Stimulated activated CD4-positive, alpha-beta T cell treated with anti-CD3 and anti-CD28 coated beads, Interleukin-15, amount 100 ng/mL, for 48 hours (primary cell): ENCODE measurements around the gene OR5K1.

Experiments
- DNase-seq, 2 donors: peaks; one replicate each; pipeline ENCODE4 v3.0.0-alpha.2; 2020; ENCODE audit warnings: low read depth in 2 of 2

OR5K1 gene

DNA sequence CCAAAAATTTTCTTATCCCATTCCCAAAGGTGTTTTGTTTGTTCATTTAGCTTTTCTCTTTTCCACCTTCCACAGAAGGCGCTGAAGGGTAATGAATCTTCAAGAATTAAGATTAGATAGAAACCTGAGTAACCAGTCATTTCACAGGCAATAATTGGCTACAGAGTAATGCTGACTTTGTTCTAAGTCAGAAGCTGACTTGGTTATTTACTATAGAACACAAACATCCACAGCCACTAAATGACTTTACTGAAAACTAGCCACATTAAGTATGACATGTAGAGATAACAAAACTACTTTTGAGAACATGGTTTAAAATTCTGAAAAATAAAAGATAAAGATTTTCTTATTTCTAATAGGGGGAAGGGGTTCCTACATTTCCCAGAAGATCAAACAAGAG lies 51.9 kb downstream of the OR5K1 start:
- no peak for DNase-seq

DNA sequence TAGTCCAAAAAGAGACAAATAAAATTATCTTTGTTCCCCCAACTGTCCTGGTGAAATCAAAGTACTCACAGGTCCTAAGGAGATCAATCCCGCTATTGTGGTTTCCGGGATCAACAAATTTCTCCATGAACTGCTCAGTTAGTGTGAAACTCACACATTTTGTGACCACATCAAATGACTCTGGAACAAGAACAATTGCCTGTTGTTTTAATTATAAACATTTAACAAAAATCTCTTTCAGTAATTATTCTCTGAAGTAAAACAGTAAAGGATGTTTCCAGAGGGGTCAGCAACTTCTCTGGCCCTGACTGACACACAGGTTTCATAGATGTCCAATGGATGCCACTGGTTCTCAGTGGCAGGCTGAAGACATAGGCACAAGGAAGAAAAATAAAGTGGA lies 55.8 kb downstream of the OR5K1 start:
- no peak for DNase-seq

DNA sequence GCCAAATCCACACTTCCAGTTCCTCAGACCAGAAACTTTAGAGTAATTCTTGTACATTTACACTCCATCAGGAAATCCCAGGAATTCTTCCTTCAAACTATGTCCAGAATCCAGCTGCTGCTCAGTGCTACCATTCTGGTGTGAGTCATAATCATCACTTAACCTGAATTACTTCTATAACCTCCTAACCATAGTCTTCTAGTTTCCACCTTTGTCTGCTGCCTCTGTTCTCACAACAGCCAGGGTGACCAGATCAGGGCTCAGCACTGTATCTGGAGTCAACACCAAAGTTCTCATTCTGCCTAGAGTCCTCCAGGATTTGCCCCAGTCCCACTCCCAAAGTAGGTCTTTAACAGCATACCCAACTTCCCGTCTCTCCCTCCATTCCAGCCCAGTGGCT lies 56.4 kb downstream of the OR5K1 start:
- no peak for DNase-seq

DNA sequence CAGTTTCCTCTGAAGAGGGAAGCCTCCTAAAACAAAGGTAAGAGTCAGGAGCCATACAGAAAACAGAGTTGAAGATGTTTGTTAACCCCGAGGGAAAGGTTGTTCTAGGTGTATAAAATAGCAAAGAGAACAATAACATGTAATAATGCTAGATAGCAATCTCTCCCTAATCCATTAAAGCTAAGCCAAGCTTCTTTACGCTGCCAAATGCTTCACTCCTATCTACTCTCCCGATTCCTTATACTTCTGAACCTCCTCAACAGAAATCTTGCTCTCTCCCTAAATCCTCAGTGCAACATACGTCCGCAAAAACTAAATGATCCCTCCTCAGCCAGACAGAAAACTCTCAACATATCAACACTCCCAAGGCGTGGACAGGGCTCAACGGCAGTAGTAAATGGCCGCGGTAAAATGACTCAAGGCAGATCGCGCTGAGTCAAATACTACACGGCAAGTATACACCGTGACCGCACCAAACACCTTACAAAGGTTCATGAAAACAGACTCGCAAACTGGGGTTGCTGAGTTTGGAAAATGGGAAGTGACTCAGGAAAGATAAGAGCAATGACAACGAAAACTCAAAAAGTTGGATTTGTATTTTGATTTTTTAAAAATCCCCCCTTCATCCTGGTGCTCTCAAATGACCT lies 59.0 kb downstream of the OR5K1 start:
- peak; percentile 52 to 56 for DNase-seq
